ENCODE measurements around the gene MEG3. TPM values are rescaled to one million over a fixed set of nuclear protein-coding genes. Genes with fewer than 3 reads are reported as not detected.

Gene MEG3
- total RNA-seq, 2 donors from 2014 or later = 5.3 to 15.3 TPM

- Histone ChIP-seq H3K9me3 (ENCODE audit: control insufficient read depth, low read length) (no peaks in the 10 kb centered on the region), H3K27ac (ENCODE audit: low read depth, low read length) (no peak overlapping the region), H3K4me3 (ENCODE audit: low read length) (no peak overlapping the region), H3K9ac (ENCODE audit: extremely low read depth, low read length, poor library complexity, severe bottlenecking) (no peak overlapping the region), H3K27me3 (ENCODE audit: control insufficient read depth, insufficient read depth, low read length, poor library complexity, severe bottlenecking) (peaks cover 16% of the 10 kb centered on the region), H3K36me3 (ENCODE audit: control insufficient read depth, insufficient read depth, low read length) (no peaks in the 10 kb centered on the region), H3K4me1 (ENCODE audit: control insufficient read depth, insufficient read depth, low read length) (no peaks in the 10 kb centered on the region)
- TF ChIP-seq CTCF (conservative IDR thresholded peaks at IDR 0.05) = no peak
- H3K36me3 Mint-ChIP-seq (ENCODE audit: low read depth) = no peaks in the 10 kb centered on the region
- no peak overlapping the region for H3K4me3 Mint-ChIP-seq
- H3K4me1 Mint-ChIP-seq = no peaks in the 10 kb centered on the region
- no peak overlapping the region for H3K27ac Mint-ChIP-seq
- peaks cover 19% of the 10 kb centered on the region for H3K27me3 Mint-ChIP-seq (ENCODE audit: insufficient read depth)
- WGBS, 2 experiments (ENCODE audit: insufficient coverage in 1 of 2, insufficient read length in 1 of 2) = 45 to 59% methylated on average over 2 to 3 of the region's 3 CpGs
- no peaks in the 10 kb centered on the region for H3K9me3 Mint-ChIP-seq
- no peak for DNase-seq
Observed at GRCh38 chr14:100862277-100862676, 36.4 kb downstream of the MEG3 start.

GRCh38 chr14:100862793-100863192 lies 36.9 kb downstream of the MEG3 start:
- H3K4me3 ChIP-seq (ENCODE audit: low read length) = no peak overlapping the region
- TF ChIP-seq CTCF (conservative IDR thresholded peaks at IDR 0.05) = no peak
- Mint-ChIP-seq H3K4me3 (no peak overlapping the region), H3K27me3 (ENCODE audit: insufficient read depth) (peaks cover 19% of the 10 kb centered on the region), H3K36me3 (ENCODE audit: low read depth) (no peaks in the 10 kb centered on the region), H3K9me3 (no peaks in the 10 kb centered on the region), H3K27ac (no peak overlapping the region), H3K4me1 (no peaks in the 10 kb centered on the region)
- 87 to 100% methylated on average over 2 of the region's 2 CpGs for WGBS, 2 experiments (ENCODE audit: insufficient coverage in 1 of 2, insufficient read length in 1 of 2)
- H3K9ac ChIP-seq (ENCODE audit: extremely low read depth, low read length, poor library complexity, severe bottlenecking) = no peak overlapping the region
- no peaks in the 10 kb centered on the region for H3K9me3 ChIP-seq (ENCODE audit: control insufficient read depth, low read length)
- H3K27me3 ChIP-seq (ENCODE audit: control insufficient read depth, insufficient read depth, low read length, poor library complexity, severe bottlenecking) = peaks cover 16% of the 10 kb centered on the region
- no peaks in the 10 kb centered on the region for H3K4me1 ChIP-seq (ENCODE audit: control insufficient read depth, insufficient read depth, low read length)
- H3K36me3 ChIP-seq (ENCODE audit: control insufficient read depth, insufficient read depth, low read length) = no peaks in the 10 kb centered on the region
- DNase-seq = no peak
- H3K27ac ChIP-seq (ENCODE audit: low read depth, low read length) = no peak overlapping the region

GRCh38 chr14:100864206-100864605 lies 38.3 kb downstream of the MEG3 start:
- Histone ChIP-seq H3K27me3 (ENCODE audit: control insufficient read depth, insufficient read depth, low read length, poor library complexity, severe bottlenecking) (peaks cover 16% of the 10 kb centered on the region), H3K4me3 (ENCODE audit: low read length) (no peak overlapping the region), H3K9me3 (ENCODE audit: control insufficient read depth, low read length) (no peaks in the 10 kb centered on the region), H3K4me1 (ENCODE audit: control insufficient read depth, insufficient read depth, low read length) (no peaks in the 10 kb centered on the region), H3K36me3 (ENCODE audit: control insufficient read depth, insufficient read depth, low read length) (no peaks in the 10 kb centered on the region), H3K27ac (ENCODE audit: low read depth, low read length) (no peak overlapping the region), H3K9ac (ENCODE audit: extremely low read depth, low read length, poor library complexity, severe bottlenecking) (no peak overlapping the region)
- TF ChIP-seq CTCF (conservative IDR thresholded peaks at IDR 0.05) = no peak
- no peak for DNase-seq
- 91% methylated on average over 8 to 10 of the region's 10 CpGs for WGBS, 2 experiments (ENCODE audit: insufficient coverage in 1 of 2, insufficient read length in 1 of 2)
- H3K4me3 Mint-ChIP-seq = no peak overlapping the region
- no peaks in the 10 kb centered on the region for H3K36me3 Mint-ChIP-seq (ENCODE audit: low read depth)
- no peak overlapping the region for H3K27ac Mint-ChIP-seq
- H3K4me1 Mint-ChIP-seq = no peaks in the 10 kb centered on the region
- peaks cover 19% of the 10 kb centered on the region for H3K27me3 Mint-ChIP-seq (ENCODE audit: insufficient read depth)
- no peaks in the 10 kb centered on the region for H3K9me3 Mint-ChIP-seq
